Measurements from ENCODE around the gene EIF4E1B.

The EIF4E1B gene

DNA sequence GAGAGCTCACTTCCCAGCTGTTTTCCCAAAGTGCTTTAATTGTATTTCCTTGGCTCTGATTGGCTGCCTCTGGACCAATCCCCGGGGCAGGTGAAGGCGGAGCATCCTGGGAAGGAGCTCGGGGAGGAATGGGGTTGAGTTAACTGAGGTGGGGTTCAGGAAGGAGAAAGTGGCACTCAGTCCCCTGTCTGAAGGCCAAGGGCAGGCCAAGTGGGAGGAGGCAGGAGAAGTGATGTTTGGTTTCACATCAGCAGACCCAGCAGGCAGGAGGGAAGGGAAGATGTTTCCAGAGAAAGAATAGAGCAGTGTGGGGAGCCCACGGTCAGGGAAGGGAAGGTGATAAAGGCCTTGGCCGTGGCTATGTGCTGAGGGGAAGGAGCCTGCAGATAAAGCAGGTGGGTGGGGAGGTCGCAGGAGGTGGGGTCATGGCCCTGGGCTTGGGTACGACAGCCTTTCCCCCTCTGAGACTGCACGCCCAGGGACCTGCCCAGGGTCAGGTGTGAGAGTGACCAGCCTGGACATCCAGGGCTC lies 19.9 kb downstream of the EIF4E1B start:
- TF ChIP-seq, protein P1, sequence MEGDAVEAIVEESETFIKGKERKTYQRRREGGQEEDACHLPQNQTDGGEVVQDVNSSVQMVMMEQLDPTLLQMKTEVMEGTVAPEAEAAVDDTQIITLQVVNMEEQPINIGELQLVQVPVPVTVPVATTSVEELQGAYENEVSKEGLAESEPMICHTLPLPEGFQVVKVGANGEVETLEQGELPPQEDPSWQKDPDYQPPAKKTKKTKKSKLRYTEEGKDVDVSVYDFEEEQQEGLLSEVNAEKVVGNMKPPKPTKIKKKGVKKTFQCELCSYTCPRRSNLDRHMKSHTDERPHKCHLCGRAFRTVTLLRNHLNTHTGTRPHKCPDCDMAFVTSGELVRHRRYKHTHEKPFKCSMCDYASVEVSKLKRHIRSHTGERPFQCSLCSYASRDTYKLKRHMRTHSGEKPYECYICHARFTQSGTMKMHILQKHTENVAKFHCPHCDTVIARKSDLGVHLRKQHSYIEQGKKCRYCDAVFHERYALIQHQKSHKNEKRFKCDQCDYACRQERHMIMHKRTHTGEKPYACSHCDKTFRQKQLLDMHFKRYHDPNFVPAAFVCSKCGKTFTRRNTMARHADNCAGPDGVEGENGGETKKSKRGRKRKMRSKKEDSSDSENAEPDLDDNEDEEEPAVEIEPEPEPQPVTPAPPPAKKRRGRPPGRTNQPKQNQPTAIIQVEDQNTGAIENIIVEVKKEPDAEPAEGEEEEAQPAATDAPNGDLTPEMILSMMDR (IDR thresholded peaks at IDR 0.05; ENCODE audit: insufficient read depth, low read length, missing control alignments) = no peak
- POLR2A ChIA-PET = interaction anchor here (0.7 kb wide), 1 partner anchor 320 kb away, joined by 3 read pairs; no protein-coding TSS in a partner anchor
- no peak overlapping the region for H3K4me3 ChIP-seq (ENCODE audit: low read depth, low read length)
- CTCF ChIA-PET = interaction anchor here (1.0 to 15.6 kb wide), 4 partner anchors 9 to 77 kb away, joined by 3 to 190 read pairs (median 4); no protein-coding TSS in a partner anchor
- no peak for DNase-seq (ENCODE audit: low read depth, low spot score)

DNA sequence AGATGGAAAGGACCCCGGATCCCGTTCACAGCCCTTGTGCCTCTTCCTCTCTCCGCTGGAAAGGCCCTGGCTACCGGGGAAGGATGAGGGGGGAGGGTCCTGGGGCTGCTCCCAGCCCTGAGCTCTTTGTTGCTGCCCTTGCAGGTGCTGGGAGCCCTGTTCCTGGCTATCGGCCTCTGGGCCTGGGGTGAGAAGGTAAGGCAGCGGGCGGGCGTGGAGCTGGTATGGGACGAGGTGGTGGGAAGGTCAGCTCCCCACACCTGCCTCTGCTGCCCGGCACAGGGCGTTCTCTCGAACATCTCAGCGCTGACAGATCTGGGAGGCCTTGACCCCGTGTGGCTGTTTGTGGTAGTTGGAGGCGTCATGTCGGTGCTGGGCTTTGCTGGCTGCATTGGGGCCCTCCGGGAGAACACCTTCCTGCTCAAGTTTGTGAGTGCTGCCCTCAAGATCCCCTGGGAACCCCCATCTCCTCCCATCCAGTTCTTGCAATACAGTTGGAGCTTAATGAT lies 21.1 kb downstream of the EIF4E1B start:
- H3K4me3 ChIP-seq (ENCODE audit: low read depth, low read length) = no peak overlapping the region
- no peak for DNase-seq (ENCODE audit: low read depth, low spot score)
- TF ChIP-seq, protein P1 (IDR thresholded peaks at IDR 0.05; ENCODE audit: insufficient read depth, low read length, missing control alignments) = no peak
- ChIA-PET POLR2A (interaction anchor here (0.7 kb wide), 1 partner anchor 319 kb away, joined by 3 read pairs; no protein-coding TSS in a partner anchor), CTCF (interaction anchor here (1.3 to 15.6 kb wide), 3 partner anchors 8 to 78 kb away, joined by 3 to 190 read pairs (median 4); no protein-coding TSS in a partner anchor)

DNA sequence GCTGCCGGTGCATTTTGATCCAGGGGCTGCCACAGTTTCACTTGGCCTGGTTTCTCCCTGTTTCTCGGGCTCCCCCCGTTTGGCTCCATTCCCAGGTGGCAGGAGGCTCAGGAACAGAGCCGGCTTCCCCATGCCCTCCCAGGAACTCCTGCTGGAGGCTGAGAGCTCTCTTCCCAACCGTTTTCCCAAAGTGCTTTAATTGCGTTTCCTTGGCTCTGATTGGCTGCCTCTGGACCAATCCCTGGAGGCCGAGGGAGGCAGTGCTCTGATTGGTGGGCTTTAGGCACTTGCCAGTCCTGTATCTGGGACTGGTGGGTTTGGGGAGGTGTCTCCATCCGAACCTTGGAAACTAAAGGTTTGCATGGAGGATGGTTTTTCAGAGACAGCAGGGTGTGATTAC lies 21.7 kb downstream of the EIF4E1B start:
- POLR2A ChIA-PET = no interaction called here
- no peak overlapping the region for H3K4me3 ChIP-seq (ENCODE audit: low read depth, low read length)
- TF ChIP-seq, protein P1 (IDR thresholded peaks at IDR 0.05; ENCODE audit: insufficient read depth, low read length, missing control alignments) = no peak
- DNase-seq (ENCODE audit: low read depth, low spot score) = no peak
- CTCF ChIA-PET = interaction anchor here (15.6 kb wide), 1 partner anchor 7 kb away, joined by 190 read pairs; no protein-coding TSS in a partner anchor

- ChIA-PET POLR2A (interaction anchor here (0.6 kb wide), 1 partner anchor 16 kb away, joined by 3 read pairs; no protein-coding TSS in a partner anchor), CTCF (no interaction called here)
- TF ChIP-seq, protein P1 (IDR thresholded peaks at IDR 0.05; ENCODE audit: insufficient read depth, low read length, missing control alignments) = no peak
- no peak for DNase-seq (ENCODE audit: low read depth, low spot score)
- H3K4me3 ChIP-seq (ENCODE audit: low read depth, low read length) = no peak overlapping the region
Measured at GRCh38 chr5:176653401-176654385, 23.2 kb downstream of the EIF4E1B start.

- TF ChIP-seq, protein P1 (IDR thresholded peaks at IDR 0.05; ENCODE audit: insufficient read depth, low read length, missing control alignments) = no peak
- ChIA-PET CTCF (no interaction called here), POLR2A (no interaction called here)
- no peak for DNase-seq (ENCODE audit: low read depth, low spot score)
- no peak overlapping the region for H3K4me3 ChIP-seq (ENCODE audit: low read depth, low read length)
Measured at GRCh38 chr5:176654856-176655255, 24.4 kb downstream of the EIF4E1B start.

Data from AG04449 (cell line).